Measurements from ENCODE around the gene TRIO.

The TRIO gene

GRCh38 chr5:14460844-14461398, 317.8 kb downstream of the TRIO start:
- H3K27ac ChIP-seq (ENCODE audit: low read depth, low read length) = no peak overlapping the region
- no peaks in the 10 kb centered on the region for H3K9me3 ChIP-seq (ENCODE audit: control insufficient read depth, insufficient read depth, low read length)
- no peaks in the 10 kb centered on the region for H3K9me2 ChIP-seq (replicated peaks; ENCODE audit: control insufficient read depth, low read length)
- H3K4me3 ChIP-seq (ENCODE audit: low read length) = no peak overlapping the region
- no peak overlapping the region for H3K4me2 ChIP-seq (ENCODE audit: low read length)
- H3F3A ChIP-seq (ENCODE audit: control insufficient read depth, insufficient read depth) = no peaks in the 10 kb centered on the region
- TF ChIP-seq EZH2phosphoT487 (IDR thresholded peaks at IDR 0.05; ENCODE audit: borderline replicate concordance, low read length) = no peak
- TF ChIP-seq, protein P1, sequence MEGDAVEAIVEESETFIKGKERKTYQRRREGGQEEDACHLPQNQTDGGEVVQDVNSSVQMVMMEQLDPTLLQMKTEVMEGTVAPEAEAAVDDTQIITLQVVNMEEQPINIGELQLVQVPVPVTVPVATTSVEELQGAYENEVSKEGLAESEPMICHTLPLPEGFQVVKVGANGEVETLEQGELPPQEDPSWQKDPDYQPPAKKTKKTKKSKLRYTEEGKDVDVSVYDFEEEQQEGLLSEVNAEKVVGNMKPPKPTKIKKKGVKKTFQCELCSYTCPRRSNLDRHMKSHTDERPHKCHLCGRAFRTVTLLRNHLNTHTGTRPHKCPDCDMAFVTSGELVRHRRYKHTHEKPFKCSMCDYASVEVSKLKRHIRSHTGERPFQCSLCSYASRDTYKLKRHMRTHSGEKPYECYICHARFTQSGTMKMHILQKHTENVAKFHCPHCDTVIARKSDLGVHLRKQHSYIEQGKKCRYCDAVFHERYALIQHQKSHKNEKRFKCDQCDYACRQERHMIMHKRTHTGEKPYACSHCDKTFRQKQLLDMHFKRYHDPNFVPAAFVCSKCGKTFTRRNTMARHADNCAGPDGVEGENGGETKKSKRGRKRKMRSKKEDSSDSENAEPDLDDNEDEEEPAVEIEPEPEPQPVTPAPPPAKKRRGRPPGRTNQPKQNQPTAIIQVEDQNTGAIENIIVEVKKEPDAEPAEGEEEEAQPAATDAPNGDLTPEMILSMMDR (IDR thresholded peaks at IDR 0.05; ENCODE audit: low read depth, low read length, poor library complexity, severe bottlenecking) = no peak
- no peaks in the 10 kb centered on the region for H4K20me1 ChIP-seq (ENCODE audit: control insufficient read depth, insufficient read depth, low read depth, low read length)
- no peaks in the 10 kb centered on the region for H3K4me1 ChIP-seq (ENCODE audit: control insufficient read depth, low read length)
- peaks cover 15% of the 10 kb centered on the region for H3K36me3 ChIP-seq (ENCODE audit: control insufficient read depth, low read length)
- no peaks in the 10 kb centered on the region for H3K27me3 ChIP-seq (ENCODE audit: control insufficient read depth, low read length)
- H3K79me2 ChIP-seq (ENCODE audit: control insufficient read depth, low read length) = no peaks in the 10 kb centered on the region

DNA sequence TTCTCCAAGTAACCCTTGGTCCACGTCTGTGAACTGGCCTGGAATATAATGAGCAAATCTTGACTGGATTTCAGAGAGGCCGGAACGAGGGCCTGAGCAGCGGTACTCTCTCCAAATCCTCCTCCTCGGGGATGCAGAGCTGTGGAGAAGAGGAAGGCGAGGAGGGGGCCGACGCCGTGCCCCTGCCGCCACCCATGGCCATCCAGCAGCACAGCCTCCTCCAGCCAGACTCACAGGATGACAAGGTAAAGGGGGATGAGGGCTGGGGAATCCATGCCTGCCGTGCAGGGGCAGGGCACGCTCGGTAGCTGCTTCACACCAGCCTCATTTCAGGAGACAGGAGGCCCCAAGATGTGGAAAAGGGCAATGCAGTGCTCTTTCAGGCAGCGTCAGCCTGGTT, 319.5 kb downstream of the TRIO start:
- TF ChIP-seq, protein P1 (IDR thresholded peaks at IDR 0.05; ENCODE audit: low read depth, low read length, poor library complexity, severe bottlenecking) = no peak
- TF ChIP-seq EZH2phosphoT487 (IDR thresholded peaks at IDR 0.05; ENCODE audit: borderline replicate concordance, low read length) = no peak
- Histone ChIP-seq H3K27ac (ENCODE audit: low read depth, low read length) (no peak overlapping the region), H4K20me1 (ENCODE audit: control insufficient read depth, insufficient read depth, low read depth, low read length) (no peaks in the 10 kb centered on the region), H3K27me3 (ENCODE audit: control insufficient read depth, low read length) (no peaks in the 10 kb centered on the region), H3F3A (ENCODE audit: control insufficient read depth, insufficient read depth) (no peaks in the 10 kb centered on the region), H3K4me1 (ENCODE audit: control insufficient read depth, low read length) (no peaks in the 10 kb centered on the region), H3K9me3 (ENCODE audit: control insufficient read depth, insufficient read depth, low read length) (no peaks in the 10 kb centered on the region), H3K4me3 (ENCODE audit: low read length) (no peak overlapping the region), H3K79me2 (ENCODE audit: control insufficient read depth, low read length) (no peaks in the 10 kb centered on the region), H3K36me3 (ENCODE audit: control insufficient read depth, low read length) (peaks cover 24% of the 10 kb centered on the region), H3K9me2 (replicated peaks; ENCODE audit: control insufficient read depth, low read length) (no peaks in the 10 kb centered on the region), H3K4me2 (ENCODE audit: low read length) (no peak overlapping the region)

DNA sequence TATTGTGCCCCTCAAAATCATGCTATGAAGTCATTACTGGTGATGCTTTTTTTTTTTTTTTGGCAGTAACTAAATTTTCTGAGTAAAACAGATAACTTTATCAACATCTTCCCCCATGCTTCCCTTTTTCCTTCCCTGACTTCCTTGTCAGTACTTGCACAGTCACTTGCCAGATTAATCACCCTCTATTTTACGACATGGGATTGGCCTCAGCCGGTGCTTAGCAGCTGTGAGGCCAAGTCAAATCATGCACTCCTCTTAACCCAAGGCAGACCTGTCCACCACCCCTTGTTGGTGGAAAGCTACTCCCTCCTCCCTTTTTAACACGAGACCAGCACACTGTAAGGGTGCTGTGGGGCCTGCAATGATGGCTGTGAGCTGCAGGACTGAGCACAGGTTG, 320.5 kb downstream of the TRIO start:
- H3K4me1 ChIP-seq (ENCODE audit: control insufficient read depth, low read length) = no peaks in the 10 kb centered on the region

More for the DNA sequence above, 320.5 kb downstream of the TRIO start:
- no peaks in the 10 kb centered on the region for H3F3A ChIP-seq (ENCODE audit: control insufficient read depth, insufficient read depth)
- no peak overlapping the region for H3K4me2 ChIP-seq (ENCODE audit: low read length)
- no peak overlapping the region for H3K4me3 ChIP-seq (ENCODE audit: low read length)
- TF ChIP-seq EZH2phosphoT487 (IDR thresholded peaks at IDR 0.05; ENCODE audit: borderline replicate concordance, low read length) = no peak
- TF ChIP-seq, protein P1 (IDR thresholded peaks at IDR 0.05; ENCODE audit: low read depth, low read length, poor library complexity, severe bottlenecking) = no peak
- H3K27ac ChIP-seq (ENCODE audit: low read depth, low read length) = no peak overlapping the region
- no peaks in the 10 kb centered on the region for H3K9me2 ChIP-seq (replicated peaks; ENCODE audit: control insufficient read depth, low read length)
- H3K36me3 ChIP-seq (ENCODE audit: control insufficient read depth, low read length) = peaks cover 24% of the 10 kb centered on the region
- no peaks in the 10 kb centered on the region for H4K20me1 ChIP-seq (ENCODE audit: control insufficient read depth, insufficient read depth, low read depth, low read length)
- H3K79me2 ChIP-seq (ENCODE audit: control insufficient read depth, low read length) = no peaks in the 10 kb centered on the region
- no peaks in the 10 kb centered on the region for H3K27me3 ChIP-seq (ENCODE audit: control insufficient read depth, low read length)
- H3K9me3 ChIP-seq (ENCODE audit: control insufficient read depth, insufficient read depth, low read length) = no peaks in the 10 kb centered on the region
